BE2C (cell line): Measurements from ENCODE around the gene TLN1.

Source experiments
- DNase-seq: peaks from one replicate; pipeline ENCODE4 v3.0.0-alpha.2; 2020
- H3K27me3 ChIP-seq: fragments of 250-450 bp; sonication (Bioruptor Pico); 2 replicates; pipeline ENCODE4 v1.5.1; 2020; ENCODE audit warnings: mild to moderate bottlenecking
- H3K36me3 ChIP-seq: fragments of 250-450 bp; sonication (Bioruptor Pico); 2 replicates; pipeline ENCODE4 v1.5.1; 2020; ENCODE audit warnings: mild to moderate bottlenecking
- H3K4me1 ChIP-seq: fragments of 250-450 bp; sonication (Bioruptor Pico); 2 replicates; pipeline ENCODE4 v1.5.1; 2020
- H3K4me3 ChIP-seq: 2 replicates; pipeline ENCODE4 v1.5.1; 2011; ENCODE audit warnings: low read depth, low read length
- H3K9me3 ChIP-seq: fragments of 250-450 bp; sonication (Bioruptor Pico); 2 replicates; pipeline ENCODE4 v1.5.1; 2020
- CTCF ChIP-seq: IDR thresholded peaks from 2 replicates; pipeline ENCODE4 v1.5.1; 2012; ENCODE audit warnings: mild to moderate bottlenecking, low read depth, low read length

The TLN1 gene

GRCh38 chr9:35737143-35737542 lies 5.1 kb upstream of the TLN1 start:
- Histone ChIP-seq H3K27me3 (no peaks in the 10 kb centered on the region), H3K36me3 (peaks cover 63% of the 10 kb centered on the region), H3K9me3 (no peaks in the 10 kb centered on the region), H3K4me1 (no peaks in the 10 kb centered on the region), H3K4me3 (no peak overlapping the region)
- DNase-seq: no peak
- no peak for TF ChIP-seq CTCF

- TF ChIP-seq CTCF: peak; percentile 98
- Histone ChIP-seq H3K27me3 (no peaks in the 10 kb centered on the region), H3K36me3 (peaks cover 55% of the 10 kb centered on the region), H3K4me1 (peaks cover under 1% of the 10 kb centered on the region; the same call in 1 of the 2 replicates), H3K9me3 (no peaks in the 10 kb centered on the region), H3K4me3 (no peak overlapping the region)
- peak; percentile 79 for DNase-seq
These were observed 4.2 kb upstream of the TLN1 start for GRCh38 chr9:35736201-35736633.

GRCh38 chr9:35734096-35734495 lies 2.1 kb upstream of the TLN1 start:
- Histone ChIP-seq H3K36me3 (peaks cover 38% of the 10 kb centered on the region), H3K4me3 (no peak overlapping the region), H3K9me3 (no peaks in the 10 kb centered on the region), H3K4me1 (peaks cover 9% of the 10 kb centered on the region; the same call in 1 of the 2 replicates), H3K27me3 (no peaks in the 10 kb centered on the region)
- no peak for TF ChIP-seq CTCF
- no peak for DNase-seq

- peaks cover 26% of the 10 kb centered on the region for H3K36me3 ChIP-seq
- H3K4me3 ChIP-seq: peak overlapping the region; percentile 92
- no peaks in the 10 kb centered on the region for H3K9me3 ChIP-seq
- peak; percentile 10; the same call in 1 of the 2 replicates for TF ChIP-seq CTCF
- H3K4me1 ChIP-seq: peaks cover 9% of the 10 kb centered on the region
- no peaks in the 10 kb centered on the region for H3K27me3 ChIP-seq
- DNase-seq: no peak
These were observed 976 bp upstream of the TLN1 start for GRCh38 chr9:35732800-35733541.

- Histone ChIP-seq H3K4me1 (peaks cover 9% of the 10 kb centered on the region), H3K36me3 (peaks cover 13% of the 10 kb centered on the region), H3K27me3 (no peaks in the 10 kb centered on the region), H3K4me3 (peak overlapping the region; percentile 92), H3K9me3 (no peaks in the 10 kb centered on the region)
- TF ChIP-seq CTCF: no peak
- no peak for DNase-seq
These were observed 395 bp downstream of the TLN1 start for GRCh38 chr9:35731415-35732184.

GRCh38 chr9:35730486-35730854 lies 1.5 kb downstream of the TLN1 start:
- TF ChIP-seq CTCF: no peak
- Histone ChIP-seq H3K36me3 (peaks cover 3% of the 10 kb centered on the region), H3K9me3 (no peaks in the 10 kb centered on the region), H3K4me1 (peaks cover 9% of the 10 kb centered on the region), H3K4me3 (peak overlapping the region; percentile 92; the same call in 1 of the 2 replicates), H3K27me3 (no peaks in the 10 kb centered on the region)
- DNase-seq: no peak
